Activated CD4-positive, alpha-beta T cell treated with anti-CD3 and anti-CD28 coated beads, Interleukin-2, Interleukin-6, amounts not matched to agents 100 ng/mL and 50 ng/mL, durations not matched to agents 16 hours and 8 hours (primary cell): ENCODE measurements around the gene VEGFA.
A peak's percentile ranks its signal among the peaks of the same experiment; 100 is the strongest.

ENCODE experiments used
- DNase-seq: peaks from one replicate; pipeline ENCODE4 v3.0.0-alpha.2; 2020

The VEGFA gene

GRCh38 chr6:43788301-43788700, 18.3 kb downstream of the VEGFA start:
- no peak for DNase-seq

- no peak for DNase-seq
Observed at GRCh38 chr6:43789447-43789846, 19.4 kb downstream of the VEGFA start.

GRCh38 chr6:43790031-43790430, 20.0 kb downstream of the VEGFA start:
- DNase-seq, result no peak

GRCh38 chr6:43791745-43792422, 21.9 kb downstream of the VEGFA start:
- no peak for DNase-seq

- DNase-seq, result no peak
Observed at GRCh38 chr6:43793154-43793874, 23.3 kb downstream of the VEGFA start.

- no peak for DNase-seq
Observed at GRCh38 chr6:43793875-43794242, 23.8 kb downstream of the VEGFA start.

GRCh38 chr6:43795421-43795820, 25.4 kb downstream of the VEGFA start:
- no peak for DNase-seq

GRCh38 chr6:43796168-43796567, 26.2 kb downstream of the VEGFA start:
- DNase-seq, result no peak

GRCh38 chr6:43796903-43797890, 27.2 kb downstream of the VEGFA start:
- DNase-seq, result no peak

GRCh38 chr6:43797919-43798318, 27.9 kb downstream of the VEGFA start:
- no peak for DNase-seq

- DNase-seq, result peak; percentile 18
Observed at GRCh38 chr6:43798688-43799444, 28.9 kb downstream of the VEGFA start.

GRCh38 chr6:43799551-43800297, 29.7 kb downstream of the VEGFA start:
- DNase-seq, result no peak

- no peak for DNase-seq
Observed at GRCh38 chr6:43800298-43800623, 30.2 kb downstream of the VEGFA start.

- DNase-seq, result no peak
Observed at GRCh38 chr6:43800746-43801494, 30.9 kb downstream of the VEGFA start.

GRCh38 chr6:43801495-43802181, 31.6 kb downstream of the VEGFA start:
- no peak for DNase-seq

- DNase-seq, result no peak
Observed at GRCh38 chr6:43803055-43803782, 33.2 kb downstream of the VEGFA start.

- no peak for DNase-seq
Observed at GRCh38 chr6:43803783-43804549, 34.0 kb downstream of the VEGFA start.

GRCh38 chr6:43804550-43805223, 34.7 kb downstream of the VEGFA start:
- DNase-seq, result no peak

GRCh38 chr6:43805699-43806042, 35.7 kb downstream of the VEGFA start:
- no peak for DNase-seq
